Activated CD8-positive, alpha-beta memory T cell treated with anti-CD3 and anti-CD28 coated beads, Interleukin-2, amount 10 ng/mL, durations not matched to agents 7 days and 5 days (primary cell): ENCODE results near the gene ANKRD13B. TPM values are rescaled to one million over a fixed set of nuclear protein-coding genes. Genes with fewer than 3 reads are reported as not detected.
A peak's percentile ranks its signal among the peaks of the same experiment; 100 is the strongest.

Experiments
- ATAC-seq: fragments of 150-1000 bp; cut with Tn5 transposase; one replicate; pipeline ENCODE4 v1.10.0; 2021; ENCODE audit warnings: moderate library complexity
- CTCF ChIA-PET: fragments of 350-600 bp; sonication (Branson Sonifier 250); formaldehyde crosslinking; loops from one replicate; lab custom pipeline; 2021; ENCODE audit warnings: antibody characterized with exemption; lab: Charles Lee
- DNase-seq: peaks from one replicate; pipeline ENCODE4 v3.0.0-alpha.2; 2020
- H3K27ac Mint-ChIP-seq: one replicate; pipeline ENCODE4 v1.8.0; 2021; ENCODE audit warnings: mild to moderate bottlenecking, mixed read lengths
- H3K27me3 Mint-ChIP-seq: one replicate; pipeline ENCODE4 v1.8.0; 2021; ENCODE audit warnings: mixed read lengths
- H3K36me3 Mint-ChIP-seq: one replicate; pipeline ENCODE4 v1.8.0; 2021; ENCODE audit warnings: mild to moderate bottlenecking, mixed read lengths
- H3K4me1 Mint-ChIP-seq: one replicate; pipeline ENCODE4 v1.8.0; 2021; ENCODE audit warnings: mixed read lengths
- H3K4me3 Mint-ChIP-seq: one replicate; pipeline ENCODE4 v1.8.0; 2021; ENCODE audit warnings: mild to moderate bottlenecking, moderate library complexity, mixed read lengths
- H3K9me3 Mint-ChIP-seq: one replicate; pipeline ENCODE4 v1.8.0; 2022; ENCODE audit warnings: low read depth, mixed read lengths
- total RNA-seq, 2 experiments: library from RNA; stranded (reverse); gene quantifications; one replicate each; pipeline ENCODE4 v1.2.3, GENCODE V29; 2021

The ANKRD13B gene
- total RNA-seq, 2 experiments from 2014 or later: 15.6 to 20.1 TPM

- peaks cover 4% of the 10 kb centered on the region for H3K36me3 Mint-ChIP-seq
- H3K27me3 Mint-ChIP-seq: no peaks in the 10 kb centered on the region
- ATAC-seq: no peak
- CTCF ChIA-PET: interaction anchor here (0.6 to 24.4 kb wide), 13 partner anchors 8 to 219 kb away, joined by 3 to 458 read pairs (median 3); partner anchors contain the start of genes ABHD15 and CORO6
- H3K4me1 Mint-ChIP-seq: peaks cover 76% of the 10 kb centered on the region
- peak overlapping the region; percentile 88 for H3K27ac Mint-ChIP-seq
- no peak for DNase-seq
- peak overlapping the region; percentile 87 for H3K4me3 Mint-ChIP-seq
- H3K9me3 Mint-ChIP-seq: no peaks in the 10 kb centered on the region
Observed at GRCh38 chr17:29588017-29588561, 4.8 kb upstream of the ANKRD13B start.

GRCh38 chr17:29588562-29589411 lies 4.1 kb upstream of the ANKRD13B start:
- Mint-ChIP-seq H3K4me3 (peak overlapping the region; percentile 87), H3K27me3 (no peaks in the 10 kb centered on the region), H3K36me3 (peaks cover under 1% of the 10 kb centered on the region), H3K27ac (peak overlapping the region; percentile 88), H3K9me3 (no peaks in the 10 kb centered on the region), H3K4me1 (peaks cover 76% of the 10 kb centered on the region)
- ATAC-seq (peak; percentile 12), DNase-seq (peak; percentile 67)
- CTCF ChIA-PET: interaction anchor here (0.6 to 24.4 kb wide), 11 partner anchors 9 to 219 kb away, joined by 3 to 458 read pairs (median 3); partner anchors contain the start of gene CORO6

- ATAC-seq: peak; percentile 75
- Mint-ChIP-seq H3K9me3 (no peaks in the 10 kb centered on the region), H3K4me3 (peak within 1 kb of the TSS; percentile 87), H3K4me1 (peaks cover 75% of the 10 kb centered on the region), H3K36me3 (no peaks in the 10 kb centered on the region), H3K27ac (peak within 1 kb of the TSS; percentile 88), H3K27me3 (no peaks in the 10 kb centered on the region)
- DNase-seq: peak; percentile 87
- CTCF ChIA-PET: interaction anchor here (2.7 to 24.4 kb wide), 4 partner anchors 9 to 26 kb away, joined by 46 to 458 read pairs (median 108); partner anchors contain the start of genes ABHD15, CORO6 and TP53I13
Observed at GRCh38 chr17:29589524-29590410, 3.2 kb upstream of the ANKRD13B start, which contains the start of gene GIT1. Gene GIT1 (minus strand): TSS chr17:29589648. CDS start chr17:29589378, 270 bp downstream.

- peak overlapping the region; percentile 86 for H3K4me3 Mint-ChIP-seq
- H3K27ac Mint-ChIP-seq: peak overlapping the region; percentile 87
- CTCF ChIA-PET: interaction anchor here (0.6 to 5.1 kb wide), 13 partner anchors 10 to 340 kb away, joined by 3 to 137 read pairs (median 6); partner anchors contain the start of genes ABHD15, SSH2 and TP53I13
- ATAC-seq (no peak), DNase-seq (no peak)
- H3K4me1 Mint-ChIP-seq: peaks cover 69% of the 10 kb centered on the region
- no peaks in the 10 kb centered on the region for H3K9me3 Mint-ChIP-seq
- H3K36me3 Mint-ChIP-seq: no peaks in the 10 kb centered on the region
- no peaks in the 10 kb centered on the region for H3K27me3 Mint-ChIP-seq
Observed at GRCh38 chr17:29590411-29591145, 2.4 kb upstream of the ANKRD13B start.

- Mint-ChIP-seq H3K27ac (peak overlapping the region; percentile 82), H3K4me1 (peaks cover 64% of the 10 kb centered on the region), H3K36me3 (no peaks in the 10 kb centered on the region), H3K9me3 (no peaks in the 10 kb centered on the region), H3K27me3 (no peaks in the 10 kb centered on the region), H3K4me3 (peak overlapping the region; percentile 39)
- CTCF ChIA-PET: interaction anchor here (0.6 to 5.1 kb wide), 24 partner anchors 9 to 513 kb away, joined by 3 to 137 read pairs (median 4); partner anchors contain the start of genes ABHD15, CORO6, SSH2 and TP53I13
- no peak for ATAC-seq
- DNase-seq: no peak
Observed at GRCh38 chr17:29591146-29591736, 1.7 kb upstream of the ANKRD13B start.

GRCh38 chr17:29591737-29592608 lies 959 bp upstream of the ANKRD13B start:
- DNase-seq (peak; percentile 88), ATAC-seq (peak; percentile 54)
- H3K27me3 Mint-ChIP-seq: no peaks in the 10 kb centered on the region
- peaks cover 56% of the 10 kb centered on the region for H3K4me1 Mint-ChIP-seq
- H3K9me3 Mint-ChIP-seq: no peaks in the 10 kb centered on the region
- CTCF ChIA-PET: interaction anchor here (0.6 to 5.1 kb wide), 20 partner anchors 9 to 513 kb away, joined by 3 to 137 read pairs (median 4); partner anchors contain the start of genes ABHD15, CORO6, SSH2 and TP53I13
- peak overlapping the region; percentile 65 for H3K4me3 Mint-ChIP-seq
- H3K27ac Mint-ChIP-seq: peak overlapping the region; percentile 82
- no peaks in the 10 kb centered on the region for H3K36me3 Mint-ChIP-seq

GRCh38 chr17:29593591-29594518 lies 923 bp downstream of the ANKRD13B start:
- no peak for ATAC-seq
- CTCF ChIA-PET: interaction anchor here (1.4 to 5.1 kb wide), 8 partner anchors 11 to 224 kb away, joined by 4 to 137 read pairs (median 12); partner anchors contain the start of gene ABHD15
- Mint-ChIP-seq H3K4me3 (peak overlapping the region; percentile 61), H3K4me1 (peaks cover 43% of the 10 kb centered on the region), H3K36me3 (no peaks in the 10 kb centered on the region), H3K27me3 (no peaks in the 10 kb centered on the region), H3K9me3 (no peaks in the 10 kb centered on the region), H3K27ac (no peak overlapping the region)
- peak; percentile 64 for DNase-seq

- no peak overlapping the region for H3K27ac Mint-ChIP-seq
- CTCF ChIA-PET: interaction anchor here (1.4 to 5.1 kb wide), 6 partner anchors 10 to 224 kb away, joined by 4 to 137 read pairs (median 18); partner anchors contain the start of gene ABHD15
- no peaks in the 10 kb centered on the region for H3K36me3 Mint-ChIP-seq
- H3K27me3 Mint-ChIP-seq: no peaks in the 10 kb centered on the region
- H3K9me3 Mint-ChIP-seq: no peaks in the 10 kb centered on the region
- DNase-seq (no peak), ATAC-seq (no peak)
- peaks cover 44% of the 10 kb centered on the region for H3K4me1 Mint-ChIP-seq
- peak overlapping the region; percentile 61 for H3K4me3 Mint-ChIP-seq
Observed at GRCh38 chr17:29594519-29595090, 1.7 kb downstream of the ANKRD13B start.

GRCh38 chr17:29595107-29595942 lies 2.4 kb downstream of the ANKRD13B start:
- no peaks in the 10 kb centered on the region for H3K27me3 Mint-ChIP-seq
- CTCF ChIA-PET: interaction anchor here (1.4 to 5.1 kb wide), 4 partner anchors 12 to 29 kb away, joined by 4 to 80 read pairs (median 12); partner anchors contain the start of gene ABHD15
- no peak overlapping the region for H3K27ac Mint-ChIP-seq
- no peaks in the 10 kb centered on the region for H3K36me3 Mint-ChIP-seq
- H3K4me3 Mint-ChIP-seq: no peak overlapping the region
- H3K4me1 Mint-ChIP-seq: peaks cover 42% of the 10 kb centered on the region
- no peak for ATAC-seq
- H3K9me3 Mint-ChIP-seq: no peaks in the 10 kb centered on the region
- DNase-seq: no peak
